ENCODE data around the gene ETV6. TPM values are rescaled to one million over a fixed set of nuclear protein-coding genes. Genes with fewer than 3 reads are reported as not detected.

The ETV6 gene
- total RNA-seq, 3 donors from 2014 or later = 17.8 to 58.7 (median 45.2) TPM

DNA sequence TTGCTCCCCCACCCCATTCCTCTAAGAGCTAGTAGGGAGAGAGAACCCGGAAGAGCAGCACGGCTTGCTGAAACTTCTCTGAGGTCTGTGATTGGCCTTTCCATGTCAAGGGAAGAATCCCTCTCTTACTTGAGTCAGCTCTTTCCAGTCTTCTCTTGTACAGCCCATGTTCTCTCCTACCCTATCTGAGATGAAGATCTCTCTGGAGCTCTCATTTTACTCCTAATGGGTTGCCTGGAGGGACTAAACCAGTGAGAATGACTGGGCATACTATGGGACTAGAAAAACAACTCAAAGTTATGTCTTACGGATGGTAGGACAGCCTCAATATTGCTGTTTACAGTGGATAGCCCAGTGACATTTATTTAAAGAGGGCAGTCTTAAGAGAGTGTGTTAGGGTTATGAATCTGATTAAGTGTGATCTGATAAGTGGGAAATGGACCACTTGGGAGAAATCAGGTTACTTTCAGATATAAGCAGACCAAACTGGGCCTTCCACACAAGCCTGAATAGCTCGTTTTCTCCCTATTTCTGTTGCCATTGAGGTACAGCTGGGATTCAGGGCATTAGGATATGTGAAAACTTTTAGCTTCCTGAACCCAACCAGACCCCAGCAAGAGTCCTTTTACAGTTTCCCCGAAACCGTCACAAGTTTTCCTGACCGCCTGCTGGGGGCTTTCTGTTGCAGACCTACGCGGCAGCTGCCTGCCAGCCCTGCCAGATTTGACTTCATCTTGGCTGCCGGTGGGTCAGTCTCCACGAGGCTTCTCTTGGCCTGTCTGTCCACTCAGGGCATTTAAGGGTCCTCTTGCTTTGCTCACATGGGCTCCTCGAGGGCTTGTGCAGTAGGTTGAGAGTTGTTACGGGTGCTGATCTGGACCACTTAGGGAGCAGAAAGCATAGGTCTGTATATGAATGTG lies 16.9 kb downstream of the ETV6 start:
- Histone ChIP-seq H3K27ac (peak overlapping the region; percentile 84 to 97), H3K4me3 (no peak overlapping the region), H3K4me1 (peaks cover 3 to 21% of the 10 kb centered on the region in 2 donors), H3K27me3 (no peaks in the 10 kb centered on the region), H3K36me3 (no peaks in the 10 kb centered on the region), H3K9me3 (no peaks in the 10 kb centered on the region)
- TF ChIP-seq, protein P1, sequence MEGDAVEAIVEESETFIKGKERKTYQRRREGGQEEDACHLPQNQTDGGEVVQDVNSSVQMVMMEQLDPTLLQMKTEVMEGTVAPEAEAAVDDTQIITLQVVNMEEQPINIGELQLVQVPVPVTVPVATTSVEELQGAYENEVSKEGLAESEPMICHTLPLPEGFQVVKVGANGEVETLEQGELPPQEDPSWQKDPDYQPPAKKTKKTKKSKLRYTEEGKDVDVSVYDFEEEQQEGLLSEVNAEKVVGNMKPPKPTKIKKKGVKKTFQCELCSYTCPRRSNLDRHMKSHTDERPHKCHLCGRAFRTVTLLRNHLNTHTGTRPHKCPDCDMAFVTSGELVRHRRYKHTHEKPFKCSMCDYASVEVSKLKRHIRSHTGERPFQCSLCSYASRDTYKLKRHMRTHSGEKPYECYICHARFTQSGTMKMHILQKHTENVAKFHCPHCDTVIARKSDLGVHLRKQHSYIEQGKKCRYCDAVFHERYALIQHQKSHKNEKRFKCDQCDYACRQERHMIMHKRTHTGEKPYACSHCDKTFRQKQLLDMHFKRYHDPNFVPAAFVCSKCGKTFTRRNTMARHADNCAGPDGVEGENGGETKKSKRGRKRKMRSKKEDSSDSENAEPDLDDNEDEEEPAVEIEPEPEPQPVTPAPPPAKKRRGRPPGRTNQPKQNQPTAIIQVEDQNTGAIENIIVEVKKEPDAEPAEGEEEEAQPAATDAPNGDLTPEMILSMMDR (IDR thresholded peaks at IDR 0.05) = no peak
- no peak for TF ChIP-seq POLR2AphosphoS5 (IDR thresholded peaks at IDR 0.05)
- TF ChIP-seq POLR2A (IDR thresholded peaks at IDR 0.05) = no peak
- intact Hi-C loops (cut with DNase I; ENCODE audit: low total_unique reads) = no loop called here
- no peak for DNase-seq (ENCODE audit: low spot score in 2 of 2)

DNA sequence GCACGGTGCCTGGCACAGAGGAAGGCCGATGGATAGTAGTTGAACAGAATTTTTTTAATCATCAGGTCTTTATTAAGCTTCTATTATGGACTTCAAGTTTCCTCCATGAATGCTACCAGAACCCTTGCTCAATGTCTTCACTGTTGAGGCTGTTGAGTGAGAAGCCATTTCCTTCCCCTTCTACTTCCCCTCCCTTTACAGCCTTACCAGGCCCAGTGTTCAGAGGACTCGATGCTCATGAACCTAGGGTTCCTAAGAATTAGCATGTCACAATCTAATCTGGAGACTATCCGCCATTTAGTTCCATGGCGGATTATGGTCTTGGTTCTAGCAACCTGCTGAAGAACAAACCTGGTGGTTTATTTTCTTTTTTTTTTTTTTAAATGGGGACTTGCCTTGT lies 17.7 kb downstream of the ETV6 start:
- Histone ChIP-seq H3K4me1 (peaks cover 3 to 16% of the 10 kb centered on the region in 2 donors), H3K27ac (peak overlapping the region; percentile 84 to 97), H3K9me3 (no peaks in the 10 kb centered on the region), H3K36me3 (no peaks in the 10 kb centered on the region), H3K4me3 (no peak overlapping the region), H3K27me3 (no peaks in the 10 kb centered on the region)
- no peak for DNase-seq (ENCODE audit: low spot score in 2 of 2)
- TF ChIP-seq POLR2AphosphoS5 (IDR thresholded peaks at IDR 0.05) (no peak), POLR2A (IDR thresholded peaks at IDR 0.05) (no peak)
- TF ChIP-seq, protein P1 (IDR thresholded peaks at IDR 0.05) = no peak
- intact Hi-C loops (cut with DNase I; ENCODE audit: low total_unique reads) = no loop called here

DNA sequence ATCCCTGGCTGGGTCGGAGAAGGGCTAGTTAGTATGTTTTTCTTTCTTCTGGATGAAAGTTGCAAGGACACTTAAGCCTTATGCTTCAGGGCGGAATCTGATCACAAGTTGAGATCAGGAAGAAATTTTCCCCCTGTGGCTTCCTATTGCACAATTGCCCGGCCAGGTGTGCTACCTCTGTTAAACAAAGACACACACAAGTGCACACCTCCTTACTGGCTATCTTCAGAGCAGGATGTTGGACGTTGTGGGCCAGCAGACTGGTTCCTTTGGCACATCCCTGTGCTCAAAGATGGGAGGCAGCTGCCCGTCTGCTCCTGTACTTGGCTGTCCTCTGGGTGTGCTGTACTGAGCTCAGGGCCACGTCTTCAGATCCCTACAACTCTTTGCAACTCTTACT lies 19.1 kb downstream of the ETV6 start:
- no peaks in the 10 kb centered on the region for H3K9me3 ChIP-seq
- DNase-seq (ENCODE audit: low spot score in 2 of 2) = no peak
- peak overlapping the region in 1 of 3 donors; percentile 6 for H3K4me3 ChIP-seq
- H3K27ac ChIP-seq = peak overlapping the region; percentile 74 to 76
- H3K36me3 ChIP-seq = no peaks in the 10 kb centered on the region
- H3K27me3 ChIP-seq = no peaks in the 10 kb centered on the region
- TF ChIP-seq POLR2A (IDR thresholded peaks at IDR 0.05) (no peak), POLR2AphosphoS5 (IDR thresholded peaks at IDR 0.05) (peak in 1 of 3 donors; percentile 27)
- TF ChIP-seq, protein P1 (IDR thresholded peaks at IDR 0.05) = no peak
- intact Hi-C loops (cut with DNase I; ENCODE audit: low total_unique reads) = no loop called here
- peaks cover 6 to 21% of the 10 kb centered on the region in 2 donors for H3K4me1 ChIP-seq

DNA sequence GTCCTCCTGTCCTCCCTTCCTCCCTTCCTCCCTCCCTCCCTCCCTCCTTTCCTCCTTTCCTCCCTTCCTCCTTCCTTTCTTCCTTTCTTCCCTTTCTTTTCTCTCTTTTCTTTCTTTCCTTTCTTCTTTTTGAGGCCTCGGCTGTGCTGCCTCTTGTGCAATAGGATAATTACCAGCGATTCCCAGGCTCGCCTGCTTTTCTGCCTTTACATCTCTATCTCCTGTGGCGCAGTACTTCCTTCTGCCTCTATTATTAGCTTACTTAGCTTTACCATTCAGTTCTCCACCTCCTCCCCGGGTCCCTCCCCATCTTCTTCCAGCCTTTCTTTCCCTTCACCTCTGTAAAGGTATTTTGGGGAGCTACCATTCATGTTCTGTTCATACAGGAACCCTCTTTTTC lies 19.9 kb downstream of the ETV6 start:
- no peaks in the 10 kb centered on the region for H3K27me3 ChIP-seq
- H3K4me3 ChIP-seq = no peak overlapping the region
- no peaks in the 10 kb centered on the region for H3K36me3 ChIP-seq
- no peak for DNase-seq (ENCODE audit: low spot score in 2 of 2)
- intact Hi-C loops (cut with DNase I; ENCODE audit: low total_unique reads) = no loop called here
- peaks cover 6 to 21% of the 10 kb centered on the region in 2 donors for H3K4me1 ChIP-seq
- no peaks in the 10 kb centered on the region for H3K9me3 ChIP-seq
- TF ChIP-seq POLR2A (IDR thresholded peaks at IDR 0.05) = no peak
- TF ChIP-seq POLR2AphosphoS5 (IDR thresholded peaks at IDR 0.05) = no peak
- TF ChIP-seq, protein P1 (IDR thresholded peaks at IDR 0.05) = no peak
- peak overlapping the region; percentile 74 to 76 for H3K27ac ChIP-seq
